Stimulated activated CD4-positive, alpha-beta T cell treated with anti-CD3 and anti-CD28 coated beads, TNF-alpha, amount 100 ng/mL, for 48 hours (primary cell): ENCODE measurements around the gene GAK.

Experiments
- DNase-seq, 3 donors: peaks; one replicate each; pipeline ENCODE4 v3.0.0-alpha.2; 2020; ENCODE audit warnings: low read depth in 3 of 3

GAK gene

DNA sequence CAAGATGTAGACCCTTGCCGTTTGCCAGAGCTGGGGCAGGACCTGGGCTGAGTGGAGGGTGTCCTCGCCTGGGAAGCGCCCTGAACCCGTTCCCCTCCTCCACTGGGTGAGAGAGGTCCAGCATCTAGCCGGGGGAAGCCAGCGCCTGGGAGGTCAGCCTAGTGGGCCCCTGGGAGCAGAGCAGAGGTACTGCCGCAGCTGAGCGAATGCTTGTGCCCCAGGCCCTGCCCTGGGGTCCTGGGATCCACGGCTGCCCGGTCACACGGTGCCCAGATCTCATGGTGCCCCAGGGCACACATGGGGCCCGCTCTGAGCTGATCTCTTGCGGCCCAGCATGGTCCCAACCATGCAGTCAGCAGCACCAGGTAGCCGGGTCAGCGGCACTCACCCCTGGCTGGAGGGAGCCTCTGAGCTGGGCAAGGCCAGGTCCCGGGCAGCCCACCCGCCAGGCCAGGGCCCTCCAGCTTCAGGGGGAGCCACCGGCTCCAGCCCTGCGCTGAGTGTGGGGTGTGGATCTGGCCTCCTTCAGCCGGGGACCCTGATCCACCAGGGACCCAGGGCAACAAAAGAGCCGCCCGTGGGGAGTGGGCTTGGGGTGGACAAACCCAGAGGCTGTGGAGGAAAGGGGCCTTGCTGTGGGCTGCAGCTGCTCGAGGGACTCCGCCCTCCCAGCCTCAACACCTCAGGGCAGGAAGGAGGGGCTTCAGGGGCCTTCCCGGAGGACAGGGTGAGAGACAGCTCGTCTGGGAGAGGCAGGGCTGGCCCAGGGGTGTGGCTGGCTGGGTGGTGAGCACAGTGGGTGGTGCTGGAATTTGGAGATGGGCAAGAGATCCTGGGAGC, 102.1 kb downstream of the GAK start:
- DNase-seq = no peak

DNA sequence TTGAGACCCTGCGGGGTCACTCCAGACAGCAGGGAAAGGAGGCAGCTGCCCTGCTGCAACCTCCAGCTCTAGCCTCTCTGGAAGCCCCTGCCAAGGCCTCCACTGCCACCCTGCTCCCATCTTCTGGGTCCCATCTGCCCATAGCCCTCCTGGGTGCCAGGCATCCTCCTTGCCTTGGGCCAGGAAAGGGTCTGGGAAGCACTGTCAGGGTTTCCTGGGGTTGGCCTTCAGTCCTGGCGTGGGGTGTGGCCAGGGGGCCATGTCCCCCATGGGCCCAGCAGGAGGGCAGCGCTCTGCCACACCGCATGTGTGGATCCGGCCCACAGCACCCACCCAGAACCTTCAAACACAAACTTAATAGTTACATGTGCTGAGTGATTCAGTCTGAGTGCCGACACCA, 102.8 kb downstream of the GAK start:
- no peak for DNase-seq

DNA sequence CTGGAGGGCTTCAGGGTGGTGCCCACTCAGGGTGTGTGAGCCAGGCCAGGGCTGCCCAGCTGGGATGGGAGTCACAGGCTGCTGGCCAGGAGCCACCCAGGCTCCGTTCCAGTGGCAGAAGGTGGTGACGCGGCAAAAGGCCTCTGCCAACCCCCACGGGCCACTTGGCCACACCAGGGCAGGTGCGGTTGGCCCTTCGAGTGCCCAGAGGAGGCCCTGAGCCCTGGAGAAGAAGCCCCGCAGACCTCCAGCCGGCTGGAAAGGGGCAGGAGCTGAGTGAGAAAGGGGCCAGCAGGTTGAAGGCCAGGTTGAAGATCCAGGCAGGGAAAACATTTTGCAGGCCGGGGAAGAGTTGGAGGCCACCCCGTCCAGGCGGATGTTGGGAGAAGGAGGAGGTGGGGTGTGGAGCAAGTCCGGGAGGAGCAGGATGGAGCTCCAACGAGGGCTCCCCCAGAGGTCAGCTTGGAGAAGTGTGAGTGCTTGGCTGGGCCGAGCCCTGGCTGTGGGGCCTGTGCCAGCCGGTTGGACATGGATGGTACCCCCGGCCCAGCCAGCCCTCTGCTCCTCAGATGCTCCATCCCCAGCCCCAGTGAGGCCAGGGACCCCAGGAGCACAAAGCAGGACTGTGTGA, 103.4 kb downstream of the GAK start:
- DNase-seq = no peak

GRCh38 chr4:827209-828081, 104.7 kb downstream of the GAK start:
- DNase-seq = no peak

- DNase-seq = no peak
Measured at GRCh38 chr4:826508-827208, 105.5 kb downstream of the GAK start.

DNA sequence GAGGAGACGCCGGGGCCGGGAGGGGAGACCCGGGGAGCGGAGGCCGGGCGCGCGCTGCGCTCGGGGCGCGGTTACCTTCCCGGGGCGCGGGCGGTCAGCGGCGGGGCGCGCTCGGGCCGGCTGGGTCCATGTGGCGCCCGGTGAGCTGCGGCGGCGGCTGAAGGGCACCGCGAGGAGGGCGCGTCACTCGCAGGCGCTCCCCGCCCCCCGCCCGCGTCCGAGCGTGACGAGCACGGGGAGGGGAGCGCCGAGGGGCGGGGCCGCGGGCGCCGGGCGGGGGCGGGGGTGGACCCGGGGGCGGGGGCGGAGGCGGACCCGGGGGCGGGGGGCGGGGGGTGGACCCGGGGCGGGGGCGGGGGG, 106.2 kb downstream of the GAK start, which contains the start of gene CPLX1:
CPLX1 (minus strand) TSS at position 159 of the 360 bp plus-strand sequence. CDS start 1,607 bp downstream, outside the sequence.
- no peak for DNase-seq

GRCh38 chr4:825063-825970, 106.8 kb downstream of the GAK start:
- no peak for DNase-seq

DNA sequence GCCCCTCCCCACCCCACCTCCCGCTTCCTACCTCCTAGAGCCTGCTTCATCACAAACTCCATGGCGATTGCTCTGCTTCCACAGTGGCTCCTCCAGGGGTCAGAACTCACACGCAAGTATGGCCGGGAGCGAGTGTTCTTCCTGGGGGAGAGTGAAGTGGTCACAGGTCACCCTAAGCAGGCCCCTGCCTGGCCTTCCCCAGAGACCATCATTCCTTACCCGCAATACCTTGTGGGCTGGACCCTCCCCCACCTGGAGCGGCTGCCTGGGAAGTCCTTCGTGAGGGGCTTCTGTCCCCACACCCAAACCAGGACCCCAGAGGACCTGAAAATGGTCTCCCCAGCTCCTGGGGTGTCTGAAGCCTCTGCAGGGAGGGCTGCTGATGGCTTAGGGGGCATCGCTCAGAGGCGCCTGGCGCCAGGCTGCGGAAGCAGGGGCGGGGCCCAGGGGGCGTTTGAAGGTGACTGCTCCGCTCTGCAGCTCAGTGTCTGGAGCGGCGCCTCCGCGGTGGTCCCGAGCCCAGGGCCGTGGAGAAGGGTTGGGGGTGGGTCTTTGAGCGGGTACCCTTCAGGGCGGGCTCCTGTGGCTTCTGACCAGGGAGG, 107.6 kb downstream of the GAK start:
- no peak for DNase-seq

- no peak for DNase-seq
Measured at GRCh38 chr4:823761-824460, 108.2 kb downstream of the GAK start.

- no peak for DNase-seq
Measured at GRCh38 chr4:823176-823760, 108.8 kb downstream of the GAK start.

DNA sequence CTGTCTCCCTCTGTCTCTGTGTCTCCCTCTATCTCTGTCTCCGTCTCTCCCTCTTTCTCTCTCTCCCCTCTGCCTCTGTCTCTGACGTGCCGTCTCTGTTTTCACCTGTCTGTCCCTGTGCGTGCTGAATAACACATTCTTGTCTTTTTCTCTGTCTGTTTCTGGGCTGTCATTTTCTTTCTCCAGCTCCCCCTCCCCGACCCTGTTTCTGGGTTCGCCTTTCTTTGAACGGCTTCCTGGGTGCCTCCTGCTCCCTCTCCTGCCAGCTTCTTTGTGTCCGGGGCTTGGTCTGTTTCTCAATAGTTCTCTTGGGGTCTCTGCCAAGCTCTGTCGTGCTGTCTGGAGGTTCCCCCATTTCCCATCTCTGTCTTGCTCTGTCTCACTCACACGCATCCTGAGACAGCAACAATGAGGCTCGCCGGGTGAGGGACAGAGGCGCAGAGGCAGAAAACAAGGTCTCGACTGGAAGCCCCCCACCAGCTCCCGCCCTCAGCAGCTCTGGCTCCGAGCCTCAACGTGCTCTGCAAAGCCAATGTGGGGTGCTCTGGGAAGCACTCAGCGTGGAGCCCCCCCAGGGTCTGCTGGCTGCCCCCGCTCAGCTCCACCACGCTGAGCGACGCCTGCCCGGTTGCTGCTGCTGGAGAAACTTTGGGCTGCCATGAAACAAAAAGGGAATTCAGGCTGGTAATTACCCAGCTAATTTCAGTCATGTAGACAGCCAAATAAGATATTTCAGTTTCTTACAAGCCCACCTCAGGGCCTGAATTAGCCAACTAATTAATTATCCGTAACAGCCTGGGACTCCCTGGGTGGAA, 109.5 kb downstream of the GAK start:
- DNase-seq = no peak

GRCh38 chr4:821631-822030, 110.5 kb downstream of the GAK start:
- DNase-seq = no peak

- DNase-seq = no peak
Measured at GRCh38 chr4:821181-821591, 110.9 kb downstream of the GAK start.

- DNase-seq = no peak
Measured at GRCh38 chr4:820230-821172, 111.6 kb downstream of the GAK start.

- DNase-seq = no peak
Measured at GRCh38 chr4:819401-820229, 112.5 kb downstream of the GAK start.
